GM10266 (cell line): ENCODE measurements around the gene DIAPH2.
"Not testable (repeated sequence)": the region's sequence is repeated elsewhere in the genome, so short reads cannot be mapped to it uniquely, and the experiment has no call there.

ENCODE experiments used
- DNase-seq: peaks from one replicate; pipeline ENCODE4 v3.0.0; 2012; ENCODE audit errors: extremely low spot score
- CTCF ChIP-seq: IDR thresholded peaks from 2 replicates; pipeline ENCODE4 v1.5.1; 2012; ENCODE audit warnings: mild to moderate bottlenecking, low read depth; ENCODE audit not compliant: control insufficient read depth, insufficient read depth; ENCODE audit errors: missing control alignments

Gene DIAPH2

DNA sequence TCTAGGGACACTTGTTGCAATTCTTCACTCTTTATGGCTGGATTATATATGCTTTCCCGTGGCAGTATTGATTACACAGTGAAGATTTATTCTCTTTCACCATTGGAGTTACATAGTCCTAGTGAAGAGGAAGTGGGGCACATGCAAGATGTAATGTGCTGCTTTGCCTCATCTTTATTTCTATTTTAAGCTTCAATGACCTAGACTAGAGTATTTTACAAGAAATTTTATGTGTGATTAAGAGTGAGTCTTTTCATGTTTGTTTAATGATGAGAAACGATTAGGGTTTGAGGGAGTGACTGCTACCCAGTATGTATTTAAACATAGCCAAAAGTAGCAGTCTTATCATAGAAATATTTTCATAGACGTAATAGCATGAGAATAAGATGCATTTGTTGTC, 30.8 kb downstream of the DIAPH2 start:
- no peak for TF ChIP-seq CTCF
- no peak for DNase-seq

GRCh38 chrX:96719161-96719875, 34.7 kb downstream of the DIAPH2 start:
- no peak for DNase-seq
- TF ChIP-seq CTCF, result no peak

- DNase-seq, result peak; percentile 11
Measured at GRCh38 chrX:96721354-96721753, 36.7 kb downstream of the DIAPH2 start.

GRCh38 chrX:96722781-96723180, 38.1 kb downstream of the DIAPH2 start:
- no peak for DNase-seq
- TF ChIP-seq CTCF, result no peak

More at GRCh38 chrX:96721354-96721753, 36.7 kb downstream of the DIAPH2 start:
- no peak for TF ChIP-seq CTCF

DNA sequence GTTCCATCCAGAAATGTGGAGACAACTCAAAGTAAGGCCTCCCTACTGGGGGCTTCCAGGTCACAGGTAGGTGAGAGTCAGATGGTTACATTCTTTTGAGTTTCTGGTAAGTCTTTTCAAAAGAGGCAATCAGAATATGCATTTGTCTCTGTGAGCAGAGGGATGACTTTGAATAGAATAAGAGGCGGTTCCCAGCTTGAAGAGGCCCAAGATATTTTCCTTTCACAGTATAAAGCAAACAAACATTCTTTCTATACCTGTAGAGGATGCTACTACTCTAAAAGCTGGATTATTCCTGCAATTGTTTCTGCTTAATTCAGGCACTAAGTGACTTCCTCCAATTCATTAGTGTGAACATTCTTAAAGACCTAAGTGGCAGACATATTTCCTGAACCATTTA, 44.4 kb downstream of the DIAPH2 start:
- no peak for TF ChIP-seq CTCF
- no peak for DNase-seq

GRCh38 chrX:96729868-96730643, 45.4 kb downstream of the DIAPH2 start:
- DNase-seq, result no peak
- TF ChIP-seq CTCF, result no peak

DNA sequence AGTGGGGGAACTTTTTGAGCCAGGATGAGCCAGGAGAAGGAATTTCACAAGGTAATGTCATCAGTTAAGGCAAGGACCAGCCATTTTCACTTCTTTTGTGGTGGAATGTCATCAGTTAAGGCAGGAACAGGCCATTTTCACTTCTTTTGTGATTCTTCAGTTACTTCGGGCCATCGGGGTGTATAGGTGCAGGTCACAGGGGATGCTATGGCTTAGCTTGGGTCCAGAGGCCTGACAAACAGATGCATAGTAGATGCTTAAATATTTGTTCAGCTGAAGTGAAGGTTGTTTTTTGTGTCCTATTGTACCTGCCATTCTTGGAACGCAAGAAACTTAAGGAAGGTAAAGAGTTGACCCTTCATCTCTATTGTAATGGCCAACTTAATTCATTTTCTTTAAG, 46.4 kb downstream of the DIAPH2 start:
- DNase-seq, result not testable (repeated sequence)
